K562 (cell line): ENCODE measurements around the gene MRNIP. TPM values are rescaled to one million over a fixed set of nuclear protein-coding genes. Genes with fewer than 3 reads are reported as not detected.

Source experiments
- BCL6 ChIP-seq: fragments of 250-450 bp; sonication (Bioruptor Pico); IDR thresholded peaks from 2 replicates; pipeline ENCODE4 v1.4.0; 2020
- BDP1 ChIP-seq: IDR thresholded peaks from 3 replicates; pipeline ENCODE4 v1.6.1; 2011; ENCODE audit not compliant: insufficient read length, insufficient read depth
- CCNT2 ChIP-seq: IDR thresholded peaks from 2 replicates; pipeline ENCODE4 v1.6.1; 2011; ENCODE audit warnings: borderline replicate concordance, low read depth, mild to moderate bottlenecking, moderate library complexity, mixed read lengths, low read length; ENCODE audit not compliant: insufficient read length; ENCODE audit errors: extremely low read depth
- CGGBP1 ChIP-seq: fragments of 250-450 bp; sonication (Bioruptor Pico); IDR thresholded peaks from 2 replicates; pipeline ENCODE4 v1.9.0; 2021; ENCODE audit warnings: mild to moderate bottlenecking
- DNMT1 ChIP-seq: fragments of 450-650 bp; IDR thresholded peaks from 2 replicates; pipeline ENCODE4 v1.6.1; 2016; ENCODE audit warnings: antibody characterized with exemption, mild to moderate bottlenecking
- GATA2 ChIP-seq: sonication (generic); formaldehyde crosslinking; IDR thresholded peaks from 2 replicates; pipeline ENCODE4 v1.4.0; 2020; ENCODE audit warnings: mild to moderate bottlenecking, missing genetic modification reagents
- HNRNPUL1 ChIP-seq: fragments of 200-400 bp; formaldehyde crosslinking; IDR thresholded peaks from 2 replicates; pipeline ENCODE4 v1.6.1; 2017; ENCODE audit warnings: low read length
- KLF6 ChIP-seq: fragments of 250-450 bp; sonication (Bioruptor Pico); IDR thresholded peaks from 2 replicates; pipeline ENCODE4 v1.4.0; 2020; ENCODE audit warnings: mild to moderate bottlenecking, moderate library complexity, borderline replicate concordance
- MTA3 ChIP-seq: fragments of 450-650 bp; formaldehyde crosslinking; IDR thresholded peaks from 2 replicates; pipeline ENCODE4 v1.6.1; 2017; ENCODE audit warnings: mild to moderate bottlenecking, borderline replicate concordance
- NCOA1 ChIP-seq: fragments of 450-650 bp; IDR thresholded peaks from 2 replicates; pipeline ENCODE4 v1.6.1; 2016; ENCODE audit warnings: low read depth
- NELFE ChIP-seq: IDR thresholded peaks from 2 replicates; pipeline ENCODE4 v1.6.1; 2011; ENCODE audit warnings: mild to moderate bottlenecking; ENCODE audit not compliant: insufficient read depth, insufficient read length
- PHTF2 ChIP-seq: fragments of 250-450 bp; sonication (Bioruptor Pico); IDR thresholded peaks from 2 replicates; pipeline ENCODE4 v1.5.0; 2021; ENCODE audit warnings: mild to moderate bottlenecking
- RBFOX2 ChIP-seq: fragments of 200-400 bp; formaldehyde crosslinking; IDR thresholded peaks from 2 replicates; pipeline ENCODE4 v1.6.1; 2017; ENCODE audit warnings: low read depth, mild to moderate bottlenecking, low read length, moderate library complexity
- SAP30 ChIP-seq: fragments of 200-600 bp; sonication (generic); IDR thresholded peaks from 2 replicates; pipeline ENCODE4 v1.6.1; 2012; ENCODE audit warnings: borderline replicate concordance, low read depth, mild to moderate bottlenecking, moderate library complexity, low read length, control low read depth, inconsistent platforms; ENCODE audit not compliant: insufficient read depth, poor library complexity, severe bottlenecking
- SNRNP70 ChIP-seq: fragments of 200-400 bp; formaldehyde crosslinking; optimal IDR thresholded peaks from 2 replicates; pipeline ENCODE3; 2017; ENCODE audit warnings: low read depth, low read length
- SP2 ChIP-seq: IDR thresholded peaks from 2 replicates; pipeline ENCODE4 v1.6.1; 2011; ENCODE audit warnings: mild to moderate bottlenecking, low read depth, low read length, moderate library complexity; ENCODE audit not compliant: poor library complexity, severe bottlenecking; ENCODE audit errors: extremely low read depth
- STAG1 ChIP-seq: sonication (generic); formaldehyde crosslinking; IDR thresholded peaks from 2 replicates; pipeline ENCODE4 v1.5.0; 2020; ENCODE audit warnings: missing genetic modification reagents, borderline replicate concordance
- polyA plus RNA-seq, 8 experiments: library from polyadenylated mRNA; depleted of rRNA in 4 of 8; stranded (reverse) in 5 of 8; unstranded in 3 of 8; fragments of >200 nt; fragmentation: Nextera tagmentation in 2 of 8; fragmentation: Illumina TruSeq in 1 of 8; extraction: Ambion mirVana in 2 of 8; extraction: Trizol in 1 of 8; gene quantifications; 2 replicates each; pipeline versions ENCODE4 v1.2.1 to v1.2.3, GENCODE V29; 2011 to 2014; ENCODE audit warnings: inconsistent platforms in 1 of 8, missing spikeins in 1 of 8
- total RNA-seq, 7 experiments: library from RNA; depleted of rRNA in 6 of 7; stranded (reverse); fragments of >200 nt in 6 of 7; fragmentation: Illumina TruSeq in 2 of 7; extraction: Trizol in 2 of 7; gene quantifications; 2 replicates each; pipeline versions ENCODE4 v1.2.1 to v1.2.3, GENCODE V29; 2011 to 2021; ENCODE audit warnings: low replicate concordance in 1 of 7
- TF ChIP-seq, protein P1 (sequence below): fragments of 450-650 bp; IDR thresholded peaks from 2 replicates; pipeline ENCODE4 v1.6.1; 2016; ENCODE audit warnings: borderline replicate concordance
- TF ChIP-seq, protein P2 (sequence below): fragments of 450-650 bp; formaldehyde crosslinking; IDR thresholded peaks from 2 replicates; pipeline ENCODE4 v1.4.0; 2020; ENCODE audit warnings: mild to moderate bottlenecking, mixed read lengths
- TF ChIP-seq, protein P3 (sequence below): fragments of 450-650 bp; IDR thresholded peaks from 2 replicates; pipeline ENCODE4 v1.6.1; 2016; ENCODE audit warnings: antibody characterized with exemption
- TF ChIP-seq, protein P4 (sequence below): sonication (generic); IDR thresholded peaks from 2 replicates; pipeline ENCODE4 v1.6.1; 2016

The MRNIP gene
- total and polyA plus RNA-seq, 9 of the 15 experiments (the other 6 are each of a cell fraction or from before 2014, with no cell fraction given): 3.6 to 39.0 (median 16.8) TPM

DNA sequence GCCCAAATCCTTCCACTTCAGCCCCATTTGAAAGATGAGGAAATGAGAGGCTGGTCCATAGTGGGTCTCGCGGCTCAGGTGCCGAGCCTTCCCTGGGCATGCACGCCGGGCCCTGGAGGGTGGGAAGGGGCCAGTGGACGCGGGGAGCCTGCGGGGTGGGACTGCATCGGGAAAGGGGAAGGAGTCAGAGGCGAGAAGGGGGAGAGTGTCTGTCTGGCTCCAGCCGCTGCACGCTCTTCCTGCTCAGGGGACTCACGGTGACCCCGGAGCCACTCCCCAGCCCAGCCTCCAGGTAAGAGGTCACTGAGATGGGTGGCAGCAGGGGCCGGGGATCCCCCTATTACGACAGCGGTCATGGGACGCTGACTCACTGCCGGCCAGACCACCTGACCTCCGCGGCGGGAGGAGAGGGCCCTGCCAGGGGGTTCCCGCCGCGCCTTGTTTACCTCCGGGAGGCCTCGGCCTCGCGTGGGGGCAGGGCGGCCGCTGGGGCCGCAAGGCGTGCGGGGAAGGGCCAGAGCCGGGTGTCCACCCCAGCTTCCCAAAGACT is 39.8 kb downstream of the MRNIP start (continued):
- TF ChIP-seq, protein P1, sequence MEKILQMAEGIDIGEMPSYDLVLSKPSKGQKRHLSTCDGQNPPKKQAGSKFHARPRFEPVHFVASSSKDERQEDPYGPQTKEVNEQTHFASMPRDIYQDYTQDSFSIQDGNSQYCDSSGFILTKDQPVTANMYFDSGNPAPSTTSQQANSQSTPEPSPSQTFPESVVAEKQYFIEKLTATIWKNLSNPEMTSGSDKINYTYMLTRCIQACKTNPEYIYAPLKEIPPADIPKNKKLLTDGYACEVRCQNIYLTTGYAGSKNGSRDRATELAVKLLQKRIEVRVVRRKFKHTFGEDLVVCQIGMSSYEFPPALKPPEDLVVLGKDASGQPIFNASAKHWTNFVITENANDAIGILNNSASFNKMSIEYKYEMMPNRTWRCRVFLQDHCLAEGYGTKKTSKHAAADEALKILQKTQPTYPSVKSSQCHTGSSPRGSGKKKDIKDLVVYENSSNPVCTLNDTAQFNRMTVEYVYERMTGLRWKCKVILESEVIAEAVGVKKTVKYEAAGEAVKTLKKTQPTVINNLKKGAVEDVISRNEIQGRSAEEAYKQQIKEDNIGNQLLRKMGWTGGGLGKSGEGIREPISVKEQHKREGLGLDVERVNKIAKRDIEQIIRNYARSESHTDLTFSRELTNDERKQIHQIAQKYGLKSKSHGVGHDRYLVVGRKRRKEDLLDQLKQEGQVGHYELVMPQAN: no peak
- TF ChIP-seq CCNT2: peak; percentile 99
- no peak for TF ChIP-seq CGGBP1 (CRISPR knock-in tag)
- no peak for TF ChIP-seq BDP1
- TF ChIP-seq, protein P2, sequence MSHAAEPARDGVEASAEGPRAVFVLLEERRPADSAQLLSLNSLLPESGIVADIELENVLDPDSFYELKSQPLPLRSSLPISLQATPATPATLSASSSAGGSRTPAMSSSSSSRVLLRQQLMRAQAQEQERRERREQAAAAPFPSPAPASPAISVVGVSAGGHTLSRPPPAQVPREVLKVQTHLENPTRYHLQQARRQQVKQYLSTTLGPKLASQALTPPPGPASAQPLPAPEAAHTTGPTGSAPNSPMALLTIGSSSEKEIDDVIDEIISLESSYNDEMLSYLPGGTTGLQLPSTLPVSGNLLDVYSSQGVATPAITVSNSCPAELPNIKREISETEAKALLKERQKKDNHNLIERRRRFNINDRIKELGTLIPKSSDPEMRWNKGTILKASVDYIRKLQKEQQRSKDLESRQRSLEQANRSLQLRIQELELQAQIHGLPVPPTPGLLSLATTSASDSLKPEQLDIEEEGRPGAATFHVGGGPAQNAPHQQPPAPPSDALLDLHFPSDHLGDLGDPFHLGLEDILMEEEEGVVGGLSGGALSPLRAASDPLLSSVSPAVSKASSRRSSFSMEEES (CRISPR knock-in tag): peak; percentile 82
- no peak for TF ChIP-seq KLF6
- no peak for TF ChIP-seq STAG1
- peak; percentile 70 for TF ChIP-seq NCOA1
- TF ChIP-seq, protein P3, sequence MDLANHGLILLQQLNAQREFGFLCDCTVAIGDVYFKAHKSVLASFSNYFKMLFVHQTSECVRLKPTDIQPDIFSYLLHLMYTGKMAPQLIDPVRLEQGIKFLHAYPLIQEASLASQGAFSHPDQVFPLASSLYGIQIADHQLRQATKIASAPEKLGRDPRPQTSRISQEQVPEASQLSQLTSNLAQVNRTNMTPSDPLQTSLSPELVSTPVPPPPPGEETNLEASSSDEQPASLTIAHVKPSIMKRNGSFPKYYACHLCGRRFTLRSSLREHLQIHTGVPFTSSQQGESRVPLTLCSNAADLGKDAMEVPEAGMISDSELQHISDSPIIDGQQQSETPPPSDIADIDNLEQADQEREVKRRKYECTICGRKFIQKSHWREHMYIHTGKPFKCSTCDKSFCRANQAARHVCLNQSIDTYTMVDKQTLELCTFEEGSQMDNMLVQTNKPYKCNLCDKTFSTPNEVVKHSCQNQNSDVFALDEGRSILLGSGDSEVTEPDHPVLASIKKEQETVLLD: peak; percentile 12; the same call in 1 of the 2 replicates
- TF ChIP-seq DNMT1: no peak
- TF ChIP-seq HNRNPUL1: no peak
- TF ChIP-seq BCL6 (CRISPR knock-in tag): no peak
- TF ChIP-seq NELFE: no peak
- TF ChIP-seq, protein P4, sequence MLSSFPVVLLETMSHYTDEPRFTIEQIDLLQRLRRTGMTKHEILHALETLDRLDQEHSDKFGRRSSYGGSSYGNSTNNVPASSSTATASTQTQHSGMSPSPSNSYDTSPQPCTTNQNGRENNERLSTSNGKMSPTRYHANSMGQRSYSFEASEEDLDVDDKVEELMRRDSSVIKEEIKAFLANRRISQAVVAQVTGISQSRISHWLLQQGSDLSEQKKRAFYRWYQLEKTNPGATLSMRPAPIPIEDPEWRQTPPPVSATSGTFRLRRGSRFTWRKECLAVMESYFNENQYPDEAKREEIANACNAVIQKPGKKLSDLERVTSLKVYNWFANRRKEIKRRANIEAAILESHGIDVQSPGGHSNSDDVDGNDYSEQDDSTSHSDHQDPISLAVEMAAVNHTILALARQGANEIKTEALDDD: no peak
- TF ChIP-seq SAP30: peak; percentile 36
- no peak for TF ChIP-seq SP2
- TF ChIP-seq MTA3: peak; percentile 90
- TF ChIP-seq GATA2 (CRISPR knock-in tag): no peak
- TF ChIP-seq PHTF2 (CRISPR knock-in tag): no peak
- peak; percentile 82 for TF ChIP-seq RBFOX2
- TF ChIP-seq SNRNP70: no peak
